MM.1S (cell line): ENCODE measurements around the gene ACO1.

ENCODE experiments used
- DNase-seq: peaks from one replicate; pipeline ENCODE4 v3.0.0-alpha.2; 2015
- H2AFZ ChIP-seq: fragments of 300-600 bp; sonication (generic); 2 replicates; pipeline ENCODE4 v1.6.0; 2016; ENCODE audit warnings: antibody characterized with exemption, low read length
- H3F3A ChIP-seq: fragments of 300-600 bp; sonication (generic); 2 replicates; pipeline ENCODE4 v1.6.1; 2016; ENCODE audit warnings: mild to moderate bottlenecking, antibody characterized with exemption, low read length, moderate library complexity, mixed read lengths; ENCODE audit not compliant: insufficient read depth
- H3K27ac ChIP-seq: fragments of 300-600 bp; sonication (generic); 2 replicates; pipeline ENCODE4 v1.5.1; 2016; ENCODE audit warnings: mild to moderate bottlenecking, low read length
- H3K27me3 ChIP-seq: fragments of 300-600 bp; sonication (generic); replicated peaks from 2 replicates; pipeline ENCODE4 v1.6.0; 2016; ENCODE audit warnings: low read length; ENCODE audit not compliant: insufficient read depth
- H3K36me3 ChIP-seq: fragments of 300-600 bp; sonication (generic); replicated peaks from 2 replicates; pipeline ENCODE4 v1.6.1; 2016; ENCODE audit warnings: mild to moderate bottlenecking, low read length, mixed read lengths; ENCODE audit not compliant: insufficient read depth
- H3K4me1 ChIP-seq: fragments of 300-600 bp; sonication (generic); 2 replicates; pipeline ENCODE4 v1.6.1; 2016; ENCODE audit warnings: low read length, mixed read lengths
- H3K4me2 ChIP-seq: fragments of 300-600 bp; sonication (generic); 2 replicates; pipeline ENCODE4 v1.6.0; 2016; ENCODE audit warnings: low read depth, low read length
- H3K4me3 ChIP-seq: fragments of 300-600 bp; sonication (generic); 2 replicates; pipeline ENCODE4 v1.5.1; 2016; ENCODE audit warnings: low read length, mixed read lengths
- H3K79me2 ChIP-seq: fragments of 300-600 bp; sonication (generic); 2 replicates; pipeline ENCODE4 v1.6.1; 2016; ENCODE audit warnings: mixed run types, low read length, mixed read lengths
- H3K9ac ChIP-seq: fragments of 300-600 bp; sonication (generic); 2 replicates; pipeline ENCODE4 v1.6.1; 2016; ENCODE audit warnings: low read length, mixed read lengths
- H3K9me2 ChIP-seq: fragments of 300-600 bp; sonication (generic); replicated peaks from 2 replicates; pipeline ENCODE4 v1.6.1; 2016; ENCODE audit warnings: mild to moderate bottlenecking, low read length, mixed read lengths; ENCODE audit not compliant: insufficient read depth
- H3K9me3 ChIP-seq: fragments of 300-600 bp; sonication (generic); replicated peaks from 2 replicates; pipeline ENCODE4 v1.6.1; 2016; ENCODE audit warnings: mild to moderate bottlenecking, low read length, mixed read lengths; ENCODE audit not compliant: insufficient read depth
- H4K20me1 ChIP-seq: fragments of 300-600 bp; sonication (generic); 2 replicates; pipeline ENCODE4 v1.6.1; 2016; ENCODE audit warnings: mild to moderate bottlenecking, low read length, moderate library complexity, mixed read lengths; ENCODE audit not compliant: insufficient read depth
- CTCF ChIP-seq: fragments of 300-600 bp; sonication (generic); IDR thresholded peaks from 2 replicates; pipeline ENCODE4 v1.5.1; 2016; ENCODE audit warnings: antibody characterized with exemption, low read length, mixed read lengths
- EZH2 ChIP-seq: fragments of 300-600 bp; sonication (generic); optimal IDR thresholded peaks from 2 replicates; pipeline ENCODE3; 2017; ENCODE audit warnings: low read depth, mild to moderate bottlenecking, antibody characterized with exemption, low read length, mixed read lengths
- EZH2phosphoT487 ChIP-seq: fragments of 300-600 bp; sonication (generic); IDR thresholded peaks from 2 replicates; pipeline ENCODE4 v1.6.1; 2018; ENCODE audit warnings: antibody characterized with exemption, low read length

The ACO1 gene

GRCh38 chr9:32385885-32386283, 1.4 kb downstream of the ACO1 start:
- Histone ChIP-seq H3K27ac (no peak overlapping the region), H4K20me1 (no peaks in the 10 kb centered on the region), H2AFZ (no peak overlapping the region), H3K79me2 (0 out of 2 replicates have a peak, but pooled peaks cover 4% of the 10 kb centered on the region), H3K9me2 (no peaks in the 10 kb centered on the region), H3K36me3 (no peaks in the 10 kb centered on the region), H3K27me3 (peaks cover 7% of the 10 kb centered on the region; the same call in 1 of the 2 replicates), H3K4me2 (peak overlapping the region; percentile 83; the same call in 1 of the 2 replicates), H3K4me3 (no peak overlapping the region), H3K9me3 (no peaks in the 10 kb centered on the region), H3K9ac (no peak overlapping the region), H3F3A (no peaks in the 10 kb centered on the region), H3K4me1 (peaks cover 11% of the 10 kb centered on the region)
- no peak for DNase-seq
- TF ChIP-seq CTCF = no peak

DNA sequence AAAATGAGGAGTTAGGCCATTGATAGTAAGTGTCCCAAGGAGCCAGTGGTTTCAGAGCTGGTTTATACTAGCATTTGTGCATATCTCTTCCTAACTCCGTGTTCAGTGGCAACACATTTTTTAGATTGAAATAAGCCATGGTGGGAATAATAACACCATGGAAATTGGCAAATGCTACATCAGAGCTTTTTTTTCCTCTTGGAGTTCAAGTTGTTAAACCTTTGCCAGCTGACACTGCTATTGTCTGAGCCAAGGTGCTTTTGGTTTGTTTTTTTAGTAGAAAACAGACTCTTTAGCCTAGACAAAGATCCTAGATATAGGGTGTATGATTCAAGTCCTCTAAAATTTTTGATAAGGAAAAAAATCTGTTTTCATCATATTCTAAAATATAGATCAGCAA, 2.8 kb downstream of the ACO1 start:
- Histone ChIP-seq H3K4me1 (peaks cover 11% of the 10 kb centered on the region), H3K36me3 (no peaks in the 10 kb centered on the region), H4K20me1 (no peaks in the 10 kb centered on the region), H3K27ac (no peak overlapping the region), H3K27me3 (peaks cover 7% of the 10 kb centered on the region; the same call in 1 of the 2 replicates), H3K4me2 (no peak overlapping the region), H2AFZ (no peak overlapping the region), H3F3A (no peaks in the 10 kb centered on the region), H3K79me2 (0 out of 2 replicates have a peak, but pooled peaks cover 4% of the 10 kb centered on the region), H3K9me2 (no peaks in the 10 kb centered on the region), H3K9me3 (no peaks in the 10 kb centered on the region), H3K4me3 (no peak overlapping the region), H3K9ac (no peak overlapping the region)
- no peak for DNase-seq
- TF ChIP-seq EZH2 (no peak), EZH2phosphoT487 (no peak), CTCF (no peak)

DNA sequence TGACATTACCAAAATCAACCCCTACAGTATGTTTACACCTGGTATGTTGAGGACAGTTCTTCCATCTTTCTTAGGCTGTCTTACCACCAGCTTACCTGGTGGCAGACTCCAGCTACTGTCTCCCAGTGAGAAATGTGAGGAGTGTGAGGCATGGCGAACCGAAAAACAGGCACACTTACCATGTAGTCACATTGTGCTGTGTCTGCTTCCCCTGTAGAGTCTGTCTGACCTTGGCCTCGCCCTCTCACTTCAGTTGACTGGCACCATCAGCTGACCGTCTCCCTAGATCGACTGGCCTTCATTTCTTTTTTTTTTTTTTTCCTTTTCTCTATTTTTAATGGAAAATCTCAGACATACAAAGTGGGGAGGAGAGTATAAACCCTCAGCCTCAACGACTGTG, 4.9 kb downstream of the ACO1 start:
- H3K9me3 ChIP-seq = no peaks in the 10 kb centered on the region
- no peak overlapping the region for H3K27ac ChIP-seq
- H3K9me2 ChIP-seq = no peaks in the 10 kb centered on the region
- peaks cover 7% of the 10 kb centered on the region; the same call in 1 of the 2 replicates for H3K4me1 ChIP-seq
- H3K9ac ChIP-seq = no peak overlapping the region
- H3K4me3 ChIP-seq = no peak overlapping the region
- H3K27me3 ChIP-seq = no peaks in the 10 kb centered on the region
- no peaks in the 10 kb centered on the region for H3K36me3 ChIP-seq
- no peaks in the 10 kb centered on the region for H4K20me1 ChIP-seq
- H3K79me2 ChIP-seq = 0 out of 2 replicates have a peak, but pooled peaks cover 4% of the 10 kb centered on the region
- H3K4me2 ChIP-seq = no peak overlapping the region
- H3F3A ChIP-seq = no peaks in the 10 kb centered on the region
- no peak overlapping the region for H2AFZ ChIP-seq
- TF ChIP-seq EZH2 = no peak
- no peak for TF ChIP-seq CTCF
- TF ChIP-seq EZH2phosphoT487 = no peak
- DNase-seq = no peak
